Medulla oblongata (tissue), 1 donor: ENCODE data around the gene DIS3L2.
A peak's percentile ranks its signal among the peaks of the same experiment; 100 is the strongest.
"Not testable (repeated sequence)": the region's sequence is repeated elsewhere in the genome, so short reads cannot be mapped to it uniquely, and the experiment has no call there.

Source experiments
- DNase-seq: peaks from one replicate; pipeline ENCODE4 v3.0.0-alpha.2; 2015; ENCODE audit errors: extremely low spot score

DIS3L2 gene

GRCh38 chr2:232295971-232296370, 334.5 kb downstream of the DIS3L2 start:
- DNase-seq = no peak

GRCh38 chr2:232296776-232297525, 335.4 kb downstream of the DIS3L2 start:
- no peak for DNase-seq

GRCh38 chr2:232299084-232299483, 337.6 kb downstream of the DIS3L2 start:
- DNase-seq = no peak

DNA sequence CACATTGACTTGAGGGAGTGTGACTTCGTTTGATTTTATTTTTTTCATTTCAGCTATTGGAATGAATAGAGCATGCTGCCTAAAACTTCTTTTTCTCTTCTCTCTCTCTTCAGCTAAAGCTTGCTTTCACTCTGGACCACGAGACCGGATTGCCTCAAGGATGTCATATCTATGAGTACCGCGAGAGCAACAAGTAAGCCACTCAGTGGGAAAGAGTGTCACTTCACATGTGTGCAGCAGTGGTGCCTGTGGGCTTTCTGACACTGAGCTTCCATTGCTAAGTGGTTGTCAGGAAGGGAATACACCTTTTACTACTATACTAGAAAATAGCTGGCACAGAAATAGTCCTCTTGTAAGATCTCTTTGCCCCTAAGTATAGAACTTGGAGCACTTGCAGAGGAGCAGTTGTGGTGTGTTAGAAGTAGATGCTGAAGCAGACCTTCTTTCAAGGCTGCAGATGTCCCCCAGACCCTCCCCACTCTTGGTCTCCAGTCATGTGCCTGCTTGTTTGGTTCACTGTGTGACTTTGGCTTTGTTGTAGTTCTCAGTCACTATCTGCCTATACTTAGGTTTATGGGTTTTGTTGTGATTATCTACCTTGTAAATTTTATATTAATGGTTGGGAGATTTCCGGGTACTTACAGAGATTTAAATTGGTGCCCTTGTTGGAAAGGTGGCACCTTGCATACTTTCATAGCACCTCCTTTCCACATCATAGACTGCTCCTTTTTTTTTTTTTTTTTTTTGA, 338.6 kb downstream of the DIS3L2 start:
- DNase-seq = no peak

DNA sequence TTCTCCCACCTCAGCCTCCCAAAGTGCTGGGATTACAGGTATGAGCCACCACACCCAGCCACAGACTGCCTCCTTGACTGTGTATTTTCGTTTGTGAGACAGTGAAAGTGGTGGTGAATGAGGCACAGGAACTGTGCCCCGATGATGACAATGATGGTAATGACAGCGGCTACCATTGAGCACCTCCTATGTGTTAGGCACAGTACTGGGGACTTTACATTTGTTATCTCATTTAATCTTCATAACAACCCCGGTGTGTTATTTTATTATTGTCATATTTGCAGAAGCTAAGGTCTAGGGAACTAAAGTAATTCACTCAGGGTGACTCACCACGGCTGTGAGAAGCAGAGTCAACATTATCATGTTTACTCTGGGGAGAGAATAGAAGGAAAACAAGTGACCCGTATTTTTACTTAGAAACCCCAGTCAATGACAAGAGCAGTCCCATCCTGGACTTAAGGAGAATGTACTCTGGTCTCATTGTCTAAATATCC, 339.4 kb downstream of the DIS3L2 start:
- DNase-seq = no peak

- DNase-seq = no peak
These were observed 342.7 kb downstream of the DIS3L2 start for GRCh38 chr2:232304236-232304635.

DNA sequence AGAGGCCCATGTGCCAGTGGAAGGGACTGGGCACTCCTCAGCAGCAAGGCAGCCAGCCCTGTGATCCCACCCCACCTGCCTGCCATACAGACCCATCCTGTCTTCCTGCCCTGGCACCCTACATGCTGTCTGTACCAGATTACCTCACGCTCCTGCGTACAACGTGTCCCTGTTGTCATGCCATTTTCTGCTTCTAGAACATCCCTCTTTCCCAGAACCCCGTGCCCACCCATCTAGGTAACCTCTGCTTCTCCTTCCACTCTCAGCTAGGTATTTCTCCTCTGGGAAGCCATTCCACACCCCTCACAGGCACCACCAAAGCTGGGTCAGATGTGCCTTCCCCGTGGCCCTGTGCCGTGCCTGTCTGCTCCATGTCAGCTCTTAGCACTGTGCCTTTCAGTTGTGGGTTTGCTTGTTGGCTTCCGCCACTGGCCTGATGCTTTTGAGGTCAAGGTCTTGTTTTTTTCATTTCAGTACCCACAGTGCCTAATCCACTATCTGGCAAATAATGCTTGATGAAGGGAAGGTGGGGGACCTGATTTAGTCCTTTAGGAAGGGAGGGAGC, 345.3 kb downstream of the DIS3L2 start:
- DNase-seq = no peak

- no peak for DNase-seq
These were observed 346.3 kb downstream of the DIS3L2 start for GRCh38 chr2:232307854-232308253.

DNA sequence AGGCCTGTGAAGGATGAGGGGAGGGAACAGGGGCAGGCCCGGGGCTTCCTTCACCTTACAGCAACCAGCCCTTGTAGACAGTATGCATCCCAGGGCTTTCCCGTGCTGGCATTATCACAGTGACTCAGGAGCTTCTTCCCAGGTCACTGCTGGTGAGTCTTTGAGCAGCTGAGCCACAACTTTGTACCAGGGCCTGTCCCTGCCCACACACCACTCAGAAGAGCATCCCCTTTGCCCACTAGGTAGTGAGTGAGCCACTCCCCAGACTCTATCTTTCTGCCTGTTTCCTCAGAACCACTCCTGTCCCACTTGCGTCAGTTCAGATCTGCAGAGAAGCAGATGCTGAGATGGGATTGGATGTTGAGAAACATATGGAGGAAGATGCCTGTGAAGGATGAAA, 347.5 kb downstream of the DIS3L2 start:
- DNase-seq = no peak

DNA sequence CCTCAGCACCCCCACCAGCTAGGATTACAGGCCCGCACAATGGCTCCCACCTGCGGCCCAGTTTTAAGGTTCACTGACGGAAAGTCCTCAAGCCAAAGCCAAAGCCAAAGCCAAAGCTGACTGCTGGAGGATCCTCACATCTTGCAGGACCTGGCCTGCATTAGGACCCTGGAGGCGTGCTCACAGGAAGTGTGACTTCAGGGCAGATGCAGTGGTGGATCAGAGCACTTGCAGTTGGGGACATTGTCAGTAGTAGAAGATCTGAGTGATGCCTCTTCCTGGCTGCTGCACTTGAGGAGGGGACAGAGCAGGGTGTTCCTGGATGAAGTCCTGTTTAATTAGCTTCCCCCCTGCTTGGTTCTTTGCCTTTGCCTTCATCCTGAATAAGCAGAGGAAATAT, 348.1 kb downstream of the DIS3L2 start:
- DNase-seq = no peak

DNA sequence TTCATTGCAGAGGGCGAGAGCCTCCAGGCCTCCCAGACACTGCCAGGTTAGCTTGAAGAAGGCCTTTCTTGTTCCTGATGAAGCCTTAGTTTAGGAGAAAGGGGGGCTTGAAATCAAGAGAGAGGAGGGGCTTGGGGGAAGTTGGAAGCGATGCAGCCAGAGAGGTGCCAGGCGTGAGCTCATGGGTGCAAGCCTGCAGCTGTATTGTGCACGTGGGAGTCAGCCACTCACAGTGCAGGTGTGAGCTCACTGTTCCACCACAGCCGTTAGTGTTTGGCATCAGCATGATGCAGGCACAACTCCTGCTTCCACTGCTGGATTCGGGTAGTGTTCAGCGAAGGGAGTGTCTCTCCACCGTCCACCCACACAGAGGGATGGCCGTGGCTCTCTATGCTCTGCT, 348.6 kb downstream of the DIS3L2 start:
- DNase-seq = no peak

GRCh38 chr2:232310696-232311095, 349.2 kb downstream of the DIS3L2 start:
- no peak for DNase-seq

DNA sequence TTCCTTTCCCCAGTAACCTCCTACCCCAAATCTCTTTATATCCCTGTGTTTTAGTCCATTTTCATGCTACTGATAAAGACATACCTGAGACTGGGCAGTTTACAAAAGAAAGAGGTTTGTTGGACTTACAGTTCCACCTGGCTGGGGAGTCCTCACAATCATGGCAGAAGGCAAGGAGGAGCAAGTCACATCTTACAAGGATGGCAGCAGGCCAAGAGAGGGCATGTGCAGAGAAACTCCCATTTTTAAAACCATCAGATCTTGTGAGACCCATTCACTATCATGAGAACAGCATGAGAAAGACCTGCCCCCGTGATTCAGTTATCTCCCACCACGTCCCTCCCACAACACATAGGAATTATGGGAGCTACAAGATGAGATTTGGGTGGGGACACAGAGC, 352.1 kb downstream of the DIS3L2 start:
- DNase-seq = not testable (repeated sequence)

- peak; percentile 88 for DNase-seq
These were observed 353.8 kb downstream of the DIS3L2 start for GRCh38 chr2:232315049-232315922.

- DNase-seq = no peak
These were observed 354.4 kb downstream of the DIS3L2 start for GRCh38 chr2:232315923-232316299.

DNA sequence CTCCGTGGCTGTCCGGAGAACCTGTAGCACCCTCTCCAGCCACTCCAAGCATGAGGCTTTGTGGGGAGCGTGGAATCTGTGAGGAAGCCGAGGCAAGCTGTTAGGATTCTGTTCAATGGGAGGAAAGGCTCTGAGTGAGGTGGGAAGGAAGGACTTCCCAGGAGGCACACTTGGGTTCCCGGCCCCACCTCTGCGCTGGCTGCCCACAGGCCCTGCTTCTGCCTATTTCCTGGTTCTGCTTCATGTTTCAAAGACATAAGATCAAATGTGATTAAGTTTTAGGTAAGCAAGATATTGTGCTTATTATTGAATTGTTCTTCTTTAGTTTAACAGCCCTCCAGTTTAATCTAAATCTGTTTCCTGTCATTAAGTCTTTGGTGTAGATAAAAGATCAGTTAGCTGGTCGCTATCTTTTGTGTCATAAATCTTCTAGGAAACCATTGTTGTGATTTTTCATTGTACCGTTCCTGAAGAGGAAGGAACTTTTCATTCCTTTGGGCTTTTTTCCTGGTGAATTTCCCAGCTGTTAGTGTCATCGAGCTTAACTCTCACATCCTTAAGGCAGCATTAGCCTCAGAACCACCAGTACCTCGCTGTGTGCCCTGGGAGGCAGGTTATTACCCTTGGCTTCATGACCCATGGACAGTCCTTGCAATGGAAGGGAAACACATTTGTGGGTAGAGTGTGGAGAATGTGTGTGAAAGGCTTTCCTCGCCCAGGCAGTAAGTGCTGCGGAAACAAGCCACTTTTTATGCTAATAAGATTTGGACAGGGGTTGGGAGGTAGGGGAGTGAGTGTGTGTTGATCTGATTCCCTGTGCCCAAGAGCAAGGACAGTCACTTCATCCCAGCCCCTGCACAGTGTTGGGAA, 355.2 kb downstream of the DIS3L2 start:
- no peak for DNase-seq

- DNase-seq = no peak
These were observed 356.8 kb downstream of the DIS3L2 start for GRCh38 chr2:232318169-232318855.

- DNase-seq = no peak
These were observed 357.7 kb downstream of the DIS3L2 start for GRCh38 chr2:232319067-232319802.

GRCh38 chr2:232319803-232320442, 358.4 kb downstream of the DIS3L2 start:
- DNase-seq = no peak
